ENCODE results near the gene LIAS.
A peak's percentile ranks its signal among the peaks of the same experiment; 100 is the strongest.
"Not testable (repeated sequence)": the region's sequence is repeated elsewhere in the genome, so short reads cannot be mapped to it uniquely, and the experiment has no call there.

LIAS gene

GRCh38 chr4:39458505-39459300 lies at the start of gene LIAS, which contains the start of gene RPL9:
LIAS (plus strand) TSS chr4:39459056; CDS start chr4:39459118, 62 bp downstream.
RPL9 (minus strand) TSS chr4:39458922; CDS start chr4:39458439, 483 bp downstream.
- Histone ChIP-seq H3K36me3 (replicated peaks; ENCODE audit: low read depth, low read length) (peaks cover 53% of the 10 kb centered on the region), H3K9ac (ENCODE audit: low read length) (peak within 1 kb of the TSS; percentile 98), H4K20me1 (ENCODE audit: insufficient read depth, low read length) (peaks cover 40% of the 10 kb centered on the region), H3K27ac (ENCODE audit: low read length) (peak within 1 kb of the TSS; percentile 82), H3K4me3 (ENCODE audit: low read length) (peak within 1 kb of the TSS; percentile 96), H3K4me1 (ENCODE audit: low read length) (peaks cover 20% of the 10 kb centered on the region), H2AFZ (ENCODE audit: low read depth, low read length) (peak within 1 kb of the TSS; percentile 71), H3K9me3 (ENCODE audit: insufficient read depth, low read length) (no peaks in the 10 kb centered on the region), H3K27me3 (ENCODE audit: low read depth, low read length) (no peaks in the 10 kb centered on the region), H3K79me2 (ENCODE audit: low read length) (peaks cover 56% of the 10 kb centered on the region), H3K4me2 (ENCODE audit: low read length) (peak within 1 kb of the TSS; percentile 86)
- TF ChIP-seq EZH2phosphoT487 (IDR thresholded peaks at IDR 0.05; ENCODE audit: low read depth): no peak
- no peak for TF ChIP-seq CTCF (IDR thresholded peaks at IDR 0.05; ENCODE audit: low read depth, low read length)

DNA sequence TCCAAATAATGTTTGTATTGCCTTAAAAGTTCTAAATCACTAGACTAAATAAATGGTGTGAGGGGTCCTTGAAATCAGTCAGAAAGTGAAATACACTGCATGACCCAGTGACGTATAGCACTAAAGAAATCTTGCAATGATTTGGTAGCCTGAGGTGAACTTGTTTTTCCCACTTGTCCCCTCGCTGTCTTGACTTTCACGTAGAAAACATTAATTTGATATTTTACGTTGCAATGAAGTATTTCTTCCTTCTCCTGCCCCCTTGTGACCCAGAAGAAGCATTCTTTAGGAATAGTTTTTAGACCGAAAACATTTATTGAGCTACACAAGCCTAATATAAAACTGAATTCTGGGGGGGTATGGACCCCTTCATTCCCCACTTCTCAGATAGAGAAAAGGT lies 48.4 kb upstream of the LIAS start:
- H3K79me2 ChIP-seq (ENCODE audit: low read length): no peaks in the 10 kb centered on the region
- peak overlapping the region; percentile 67 for H3K4me3 ChIP-seq (ENCODE audit: low read length)
- no peaks in the 10 kb centered on the region for H4K20me1 ChIP-seq (ENCODE audit: insufficient read depth, low read length)
- peaks cover 4% of the 10 kb centered on the region; the same call in 1 of the 2 replicates for H3K27me3 ChIP-seq (ENCODE audit: low read depth, low read length)
- H2AFZ ChIP-seq (ENCODE audit: low read depth, low read length): peak overlapping the region; percentile 76
- H3K36me3 ChIP-seq (replicated peaks; ENCODE audit: low read depth, low read length): no peaks in the 10 kb centered on the region
- H3K4me1 ChIP-seq (ENCODE audit: low read length): 0 out of 2 replicates have a peak, but pooled peaks cover 5% of the 10 kb centered on the region
- no peak for TF ChIP-seq EZH2phosphoT487 (IDR thresholded peaks at IDR 0.05; ENCODE audit: low read depth)
- peak; percentile 45 for TF ChIP-seq CTCF (IDR thresholded peaks at IDR 0.05; ENCODE audit: low read depth, low read length)
- H3K9me3 ChIP-seq (ENCODE audit: insufficient read depth, low read length): no peaks in the 10 kb centered on the region
- H3K9ac ChIP-seq (ENCODE audit: low read length): peak overlapping the region; percentile 31; the same call in 1 of the 2 replicates
- peak overlapping the region; percentile 62 for H3K4me2 ChIP-seq (ENCODE audit: low read length)
- no peak overlapping the region for H3K27ac ChIP-seq (ENCODE audit: low read length)

GRCh38 chr4:39411561-39411960 lies 47.3 kb upstream of the LIAS start:
- not testable (repeated sequence) for H3K36me3 ChIP-seq (replicated peaks; ENCODE audit: low read depth, low read length); H3K9ac ChIP-seq (ENCODE audit: low read length); H3K27ac ChIP-seq (ENCODE audit: low read length); H3K79me2 ChIP-seq (ENCODE audit: low read length); H3K4me3 ChIP-seq (ENCODE audit: low read length); H3K27me3 ChIP-seq (ENCODE audit: low read depth, low read length); H3K9me3 ChIP-seq (ENCODE audit: insufficient read depth, low read length); H3K4me2 ChIP-seq (ENCODE audit: low read length); H3K4me1 ChIP-seq (ENCODE audit: low read length); H4K20me1 ChIP-seq (ENCODE audit: insufficient read depth, low read length); H2AFZ ChIP-seq (ENCODE audit: low read depth, low read length)

- Histone ChIP-seq H3K27me3 (ENCODE audit: low read depth, low read length) (no peaks in the 10 kb centered on the region), H3K4me1 (ENCODE audit: low read length) (no peaks in the 10 kb centered on the region), H3K4me2 (ENCODE audit: low read length) (no peak overlapping the region), H2AFZ (ENCODE audit: low read depth, low read length) (no peak overlapping the region), H3K27ac (ENCODE audit: low read length) (no peak overlapping the region), H3K9ac (ENCODE audit: low read length) (no peak overlapping the region), H3K9me3 (ENCODE audit: insufficient read depth, low read length) (no peaks in the 10 kb centered on the region), H4K20me1 (ENCODE audit: insufficient read depth, low read length) (no peaks in the 10 kb centered on the region), H3K36me3 (replicated peaks; ENCODE audit: low read depth, low read length) (no peaks in the 10 kb centered on the region), H3K4me3 (ENCODE audit: low read length) (no peak overlapping the region), H3K79me2 (ENCODE audit: low read length) (no peaks in the 10 kb centered on the region)
- TF ChIP-seq EZH2phosphoT487 (IDR thresholded peaks at IDR 0.05; ENCODE audit: low read depth): no peak
- TF ChIP-seq CTCF (IDR thresholded peaks at IDR 0.05; ENCODE audit: low read depth, low read length): no peak
Measured at GRCh38 chr4:39415678-39416283, 43.1 kb upstream of the LIAS start.
